ENCODE data around the gene BLOC1S5.

BLOC1S5 gene

GRCh38 chr6:7974565-7974937, 89.6 kb downstream of the BLOC1S5 start:
- TF ChIP-seq POU2F2 (IDR thresholded peaks at IDR 0.05; ENCODE audit: low read depth, low read length) (no peak), TAF1 (IDR thresholded peaks at IDR 0.05; ENCODE audit: low read depth, low read length) (no peak), PAX5 (IDR thresholded peaks at IDR 0.05; ENCODE audit: insufficient read depth, low read length, severe bottlenecking) (no peak), POLR2A (IDR thresholded peaks at IDR 0.05; ENCODE audit: low read depth, low read length) (no peak), POLR2AphosphoS5 (IDR thresholded peaks at IDR 0.05; ENCODE audit: low read depth, low read length) (no peak), SPI1 (IDR thresholded peaks at IDR 0.05; ENCODE audit: low read depth, low read length) (no peak)
- peak; percentile 5 for FAIRE-seq
- no peak for DNase-seq (ENCODE audit: insufficient read length, low spot score)

GRCh38 chr6:7973584-7973983, 90.6 kb downstream of the BLOC1S5 start:
- FAIRE-seq = no peak
- no peak for TF ChIP-seq PAX5 (IDR thresholded peaks at IDR 0.05; ENCODE audit: insufficient read depth, low read length, severe bottlenecking)
- TF ChIP-seq POLR2AphosphoS5 (IDR thresholded peaks at IDR 0.05; ENCODE audit: low read depth, low read length) = no peak
- TF ChIP-seq POU2F2 (IDR thresholded peaks at IDR 0.05; ENCODE audit: low read depth, low read length) = no peak
- TF ChIP-seq TAF1 (IDR thresholded peaks at IDR 0.05; ENCODE audit: low read depth, low read length) = no peak
- DNase-seq (ENCODE audit: insufficient read length, low spot score) = no peak

DNA sequence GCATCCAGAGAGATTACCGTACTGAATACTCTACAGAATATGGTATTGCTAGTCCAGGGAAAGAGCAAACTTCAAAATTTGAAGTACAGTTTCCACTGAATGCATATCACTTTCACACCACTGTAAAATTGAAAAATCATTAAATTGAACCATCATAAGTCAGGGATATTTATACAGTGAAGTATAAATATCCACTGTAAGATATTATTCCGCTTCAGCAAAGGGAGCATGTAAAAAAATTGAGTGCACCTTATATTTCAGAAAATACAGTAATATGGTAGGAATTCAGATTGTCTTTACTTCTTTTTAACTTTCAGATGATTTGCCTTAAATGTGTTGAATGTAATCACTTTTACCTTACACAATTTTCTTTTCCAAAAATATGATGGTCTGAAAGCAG, 92.7 kb downstream of the BLOC1S5 start:
- no peak for FAIRE-seq
- TF ChIP-seq POLR2A (IDR thresholded peaks at IDR 0.05; ENCODE audit: low read depth, low read length) (no peak), TAF1 (IDR thresholded peaks at IDR 0.05; ENCODE audit: low read depth, low read length) (no peak), POLR2AphosphoS5 (IDR thresholded peaks at IDR 0.05; ENCODE audit: low read depth, low read length) (no peak), SPI1 (IDR thresholded peaks at IDR 0.05; ENCODE audit: low read depth, low read length) (no peak), POU2F2 (IDR thresholded peaks at IDR 0.05; ENCODE audit: low read depth, low read length) (no peak), PAX5 (IDR thresholded peaks at IDR 0.05; ENCODE audit: insufficient read depth, low read length, severe bottlenecking) (no peak)

GRCh38 chr6:7970616-7971015, 93.6 kb downstream of the BLOC1S5 start:
- TF ChIP-seq POLR2A (IDR thresholded peaks at IDR 0.05; ENCODE audit: low read depth, low read length) = no peak
- TF ChIP-seq POU2F2 (IDR thresholded peaks at IDR 0.05; ENCODE audit: low read depth, low read length) = no peak
- no peak for TF ChIP-seq POLR2AphosphoS5 (IDR thresholded peaks at IDR 0.05; ENCODE audit: low read depth, low read length)
- TF ChIP-seq SPI1 (IDR thresholded peaks at IDR 0.05; ENCODE audit: low read depth, low read length) = no peak
- no peak for TF ChIP-seq PAX5 (IDR thresholded peaks at IDR 0.05; ENCODE audit: insufficient read depth, low read length, severe bottlenecking)
- TF ChIP-seq TAF1 (IDR thresholded peaks at IDR 0.05; ENCODE audit: low read depth, low read length) = no peak
- FAIRE-seq (no peak), DNase-seq (ENCODE audit: insufficient read length, low spot score) (no peak)

More for the DNA sequence above, 92.7 kb downstream of the BLOC1S5 start:
- DNase-seq (ENCODE audit: insufficient read length, low spot score) = no peak

Data from GM12891 (cell line).